Astrocyte (in vitro differentiated cells and primary cell): ENCODE data around the gene PSKH1. TPM values are rescaled to one million over a fixed set of nuclear protein-coding genes. Genes with fewer than 3 reads are reported as not detected.

Experiments used
- DNase-seq: peaks from one replicate; pipeline ENCODE4 v3.0.0-alpha.2; 2010; ENCODE audit warnings: low read depth
- FAIRE-seq: peaks from 2 replicates; lab custom pipeline; 2011; peaks lifted over from hg19 to GRCh38; lab: Jason Lieb, UNC
- H2AFZ ChIP-seq: 2 replicates; pipeline ENCODE4 v1.6.0; 2012; ENCODE audit warnings: low read depth, low read length, inconsistent platforms
- H3K27ac ChIP-seq: 2 replicates; pipeline ENCODE4 v1.5.1; 2011; ENCODE audit warnings: low read depth, low read length, inconsistent platforms
- H3K27me3 ChIP-seq: 2 replicates; pipeline ENCODE4 v1.6.0; 2011; ENCODE audit warnings: low read length, inconsistent platforms; ENCODE audit not compliant: insufficient read depth
- H3K36me3 ChIP-seq: 2 replicates; pipeline ENCODE4 v1.5.1; 2011; ENCODE audit warnings: low read length, inconsistent platforms; ENCODE audit not compliant: insufficient read depth
- H3K4me1 ChIP-seq: 2 replicates; pipeline ENCODE4 v1.5.1; 2011; ENCODE audit warnings: low read length, inconsistent platforms; ENCODE audit not compliant: insufficient read depth
- H3K4me2 ChIP-seq: 2 replicates; pipeline ENCODE4 v1.6.0; 2012; ENCODE audit warnings: low read length, inconsistent platforms
- H3K4me3 ChIP-seq: 2 replicates; pipeline ENCODE4 v1.5.1; 2011; ENCODE audit warnings: low read depth, mild to moderate bottlenecking, low read length, inconsistent platforms; ENCODE audit not compliant: insufficient read depth
- H3K79me2 ChIP-seq: 2 replicates; pipeline ENCODE4 v1.6.0; 2012; ENCODE audit warnings: mild to moderate bottlenecking, low read length, inconsistent platforms; ENCODE audit not compliant: insufficient read depth
- H3K9ac ChIP-seq: 2 replicates; pipeline ENCODE4 v1.6.0; 2012; ENCODE audit warnings: mild to moderate bottlenecking, low read length, inconsistent platforms
- H3K9me3 ChIP-seq: 2 replicates; pipeline ENCODE4 v1.5.1; 2012; ENCODE audit warnings: low read depth, mild to moderate bottlenecking, low read length, inconsistent platforms; ENCODE audit not compliant: insufficient read depth
- H4K20me1 ChIP-seq: 2 replicates; pipeline ENCODE4 v1.6.0; 2012; ENCODE audit warnings: low read length, inconsistent platforms; ENCODE audit not compliant: insufficient read depth
- H3K27ac Mint-ChIP-seq: one replicate; pipeline ENCODE4 v1.8.0; 2021; ENCODE audit warnings: mild to moderate bottlenecking, mixed read lengths; ENCODE audit not compliant: unreplicated experiment
- H3K27me3 Mint-ChIP-seq: one replicate; pipeline ENCODE4 v1.8.0; 2021; ENCODE audit warnings: low read depth, mixed read lengths; ENCODE audit not compliant: unreplicated experiment
- H3K36me3 Mint-ChIP-seq: one replicate; pipeline ENCODE4 v1.8.0; 2021; ENCODE audit warnings: low read depth, mixed read lengths; ENCODE audit not compliant: unreplicated experiment
- H3K4me1 Mint-ChIP-seq: one replicate; pipeline ENCODE4 v1.8.0; 2021; ENCODE audit warnings: low read depth, mixed read lengths; ENCODE audit not compliant: unreplicated experiment
- H3K4me3 Mint-ChIP-seq: one replicate; pipeline ENCODE4 v1.8.0; 2021; ENCODE audit warnings: mild to moderate bottlenecking, moderate library complexity, mixed read lengths; ENCODE audit not compliant: unreplicated experiment
- H3K9me3 Mint-ChIP-seq: one replicate; pipeline ENCODE4 v1.8.0; 2021; ENCODE audit warnings: mild to moderate bottlenecking, mixed read lengths; ENCODE audit not compliant: unreplicated experiment
- EZH2 ChIP-seq: IDR thresholded peaks from 2 replicates; pipeline ENCODE4 v1.6.1; 2012; ENCODE audit warnings: mild to moderate bottlenecking, low read length, inconsistent platforms; ENCODE audit not compliant: insufficient read depth
- total RNA-seq: library from RNA; stranded (reverse); gene quantifications from 2 replicates; pipeline ENCODE4 v1.2.1, GENCODE V29; 2021
- TF ChIP-seq, protein P1 (sequence below): IDR thresholded peaks from 2 replicates; pipeline ENCODE4 v1.5.1; 2011; ENCODE audit warnings: low read depth, mild to moderate bottlenecking, inconsistent platforms, low read length, moderate library complexity; ENCODE audit not compliant: insufficient read depth

The PSKH1 gene
- total RNA-seq, 1 donor from 2014 or later: 27.3 TPM

DNA sequence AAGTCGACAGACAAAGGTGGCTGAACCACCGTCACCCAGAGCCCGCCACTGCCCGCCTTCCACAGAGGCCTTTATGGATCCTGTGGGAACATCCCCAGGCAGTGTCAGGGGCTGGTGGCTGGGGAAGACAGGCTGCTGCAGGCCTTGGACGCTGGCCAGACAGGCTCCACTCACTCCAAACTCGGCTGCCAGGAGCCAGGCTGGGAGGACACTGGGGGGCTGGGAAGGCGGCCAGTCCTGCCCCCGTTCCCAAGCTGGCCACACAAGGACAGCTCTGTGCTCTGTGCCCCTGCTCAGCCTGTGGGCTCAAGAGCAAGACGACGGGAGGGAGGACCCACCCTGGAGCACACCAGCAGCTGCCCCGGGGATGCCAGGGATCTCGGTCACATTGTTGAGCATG, 58.4 kb downstream of the PSKH1 start:
- Histone ChIP-seq H4K20me1 (peaks cover 82% of the 10 kb centered on the region), H3K4me1 (no peaks in the 10 kb centered on the region), H3K27ac (no peak overlapping the region), H3K27me3 (no peaks in the 10 kb centered on the region), H3K9me3 (no peaks in the 10 kb centered on the region), H3K36me3 (peaks cover 37% of the 10 kb centered on the region), H3K4me2 (no peak overlapping the region), H3K9ac (no peak overlapping the region), H2AFZ (no peak overlapping the region), H3K4me3 (no peak overlapping the region), H3K79me2 (peaks cover 7% of the 10 kb centered on the region)
- Mint-ChIP-seq H3K36me3 (peaks cover 15% of the 10 kb centered on the region), H3K4me3 (no peak overlapping the region), H3K27ac (no peak overlapping the region), H3K4me1 (no peaks in the 10 kb centered on the region), H3K9me3 (no peaks in the 10 kb centered on the region), H3K27me3 (no peaks in the 10 kb centered on the region)
- DNase-seq (no peak), FAIRE-seq (no peak)
- TF ChIP-seq EZH2: no peak
- TF ChIP-seq, protein P1, sequence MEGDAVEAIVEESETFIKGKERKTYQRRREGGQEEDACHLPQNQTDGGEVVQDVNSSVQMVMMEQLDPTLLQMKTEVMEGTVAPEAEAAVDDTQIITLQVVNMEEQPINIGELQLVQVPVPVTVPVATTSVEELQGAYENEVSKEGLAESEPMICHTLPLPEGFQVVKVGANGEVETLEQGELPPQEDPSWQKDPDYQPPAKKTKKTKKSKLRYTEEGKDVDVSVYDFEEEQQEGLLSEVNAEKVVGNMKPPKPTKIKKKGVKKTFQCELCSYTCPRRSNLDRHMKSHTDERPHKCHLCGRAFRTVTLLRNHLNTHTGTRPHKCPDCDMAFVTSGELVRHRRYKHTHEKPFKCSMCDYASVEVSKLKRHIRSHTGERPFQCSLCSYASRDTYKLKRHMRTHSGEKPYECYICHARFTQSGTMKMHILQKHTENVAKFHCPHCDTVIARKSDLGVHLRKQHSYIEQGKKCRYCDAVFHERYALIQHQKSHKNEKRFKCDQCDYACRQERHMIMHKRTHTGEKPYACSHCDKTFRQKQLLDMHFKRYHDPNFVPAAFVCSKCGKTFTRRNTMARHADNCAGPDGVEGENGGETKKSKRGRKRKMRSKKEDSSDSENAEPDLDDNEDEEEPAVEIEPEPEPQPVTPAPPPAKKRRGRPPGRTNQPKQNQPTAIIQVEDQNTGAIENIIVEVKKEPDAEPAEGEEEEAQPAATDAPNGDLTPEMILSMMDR: no peak

DNA sequence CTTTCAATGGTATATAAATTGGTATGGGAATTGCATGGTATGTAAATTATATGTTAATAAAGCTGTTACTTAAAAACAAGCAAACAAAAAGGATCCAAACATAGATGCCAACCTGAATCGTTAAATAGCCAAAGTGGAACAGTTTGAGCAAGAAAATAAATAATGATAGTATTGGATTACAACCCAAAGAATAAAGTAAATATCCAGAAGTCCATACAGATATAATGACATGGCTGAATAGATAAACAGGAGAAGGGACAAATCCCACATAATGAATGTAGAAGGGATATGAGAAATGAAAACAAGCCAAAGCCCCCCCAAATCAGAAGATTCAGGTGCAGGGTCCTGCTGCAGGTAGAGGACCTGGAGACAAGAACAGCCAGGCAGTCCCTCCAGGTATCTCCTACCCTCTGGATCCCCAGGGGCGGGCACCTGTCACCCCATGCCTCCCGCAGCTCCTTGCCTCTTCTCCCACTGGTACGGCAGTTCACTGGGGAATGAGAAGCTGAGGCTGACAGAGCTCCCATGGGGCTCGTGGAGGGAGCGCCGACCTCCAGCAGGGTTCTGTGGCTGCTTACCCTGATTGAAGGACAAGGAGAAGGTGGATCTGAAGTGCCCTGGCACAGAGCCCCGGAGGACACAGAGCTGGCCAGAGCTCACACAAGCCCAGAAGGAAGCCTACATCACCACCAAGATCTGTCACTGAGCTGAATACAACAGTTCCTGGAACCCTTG, 60.8 kb downstream of the PSKH1 start:
- Histone ChIP-seq H4K20me1 (peaks cover 77% of the 10 kb centered on the region), H3K4me1 (no peaks in the 10 kb centered on the region), H3K27ac (no peak overlapping the region), H3K9me3 (no peaks in the 10 kb centered on the region), H2AFZ (no peak overlapping the region), H3K27me3 (no peaks in the 10 kb centered on the region), H3K4me3 (no peak overlapping the region), H3K4me2 (no peak overlapping the region), H3K36me3 (peaks cover 43% of the 10 kb centered on the region), H3K9ac (no peak overlapping the region), H3K79me2 (peaks cover 17% of the 10 kb centered on the region)
- FAIRE-seq (no peak), DNase-seq (no peak)
- Mint-ChIP-seq H3K27ac (no peak overlapping the region), H3K27me3 (no peaks in the 10 kb centered on the region), H3K36me3 (peaks cover 22% of the 10 kb centered on the region), H3K4me1 (no peaks in the 10 kb centered on the region), H3K4me3 (no peak overlapping the region), H3K9me3 (no peaks in the 10 kb centered on the region)
- TF ChIP-seq EZH2: no peak
- TF ChIP-seq, protein P1: no peak
